Stomach (tissue), 4 donors: ENCODE measurements around the gene VEGFB.

Experiments used
- CTCF ChIP-seq, 7 experiments: fragments of 450-650 bp in 4 of 7; fragments of 200-600 bp in 3 of 7; sonication (generic) in 3 of 7; IDR thresholded peaks; one replicate each; pipeline ENCODE4 v1.5.1; 2016 to 2019; ENCODE audit warnings: antibody characterized with exemption in 7 of 7, control low read depth in 2 of 7, mild to moderate bottlenecking in 1 of 7
- POLR2A ChIP-seq, 4 donors: fragments of 450-650 bp; IDR thresholded peaks; one replicate each; pipeline ENCODE4 v1.6.1; 2016; ENCODE audit warnings: antibody characterized with exemption in 4 of 4, control low read depth in 2 of 4, mild to moderate bottlenecking in 1 of 4, moderate library complexity in 1 of 4

GRCh38 chr11:64206457-64207255, 27.7 kb upstream of the VEGFB start, which contains the start of gene FERMT3:
- TF ChIP-seq CTCF (IDR thresholded peaks at IDR 0.05) (no peak), POLR2A (IDR thresholded peaks at IDR 0.05) (no peak)
